ENCODE results near the gene POLRMT.
"Not testable (repeated sequence)": the region's sequence is repeated elsewhere in the genome, so short reads cannot be mapped to it uniquely, and the experiment has no call there.

POLRMT gene

GRCh38 chr19:610801-611480, 22.4 kb downstream of the POLRMT start:
- FAIRE-seq: no peak

GRCh38 chr19:610071-610800, 23.1 kb downstream of the POLRMT start:
- FAIRE-seq: no peak

GRCh38 chr19:609004-609346, 24.4 kb downstream of the POLRMT start:
- no peak for FAIRE-seq

DNA sequence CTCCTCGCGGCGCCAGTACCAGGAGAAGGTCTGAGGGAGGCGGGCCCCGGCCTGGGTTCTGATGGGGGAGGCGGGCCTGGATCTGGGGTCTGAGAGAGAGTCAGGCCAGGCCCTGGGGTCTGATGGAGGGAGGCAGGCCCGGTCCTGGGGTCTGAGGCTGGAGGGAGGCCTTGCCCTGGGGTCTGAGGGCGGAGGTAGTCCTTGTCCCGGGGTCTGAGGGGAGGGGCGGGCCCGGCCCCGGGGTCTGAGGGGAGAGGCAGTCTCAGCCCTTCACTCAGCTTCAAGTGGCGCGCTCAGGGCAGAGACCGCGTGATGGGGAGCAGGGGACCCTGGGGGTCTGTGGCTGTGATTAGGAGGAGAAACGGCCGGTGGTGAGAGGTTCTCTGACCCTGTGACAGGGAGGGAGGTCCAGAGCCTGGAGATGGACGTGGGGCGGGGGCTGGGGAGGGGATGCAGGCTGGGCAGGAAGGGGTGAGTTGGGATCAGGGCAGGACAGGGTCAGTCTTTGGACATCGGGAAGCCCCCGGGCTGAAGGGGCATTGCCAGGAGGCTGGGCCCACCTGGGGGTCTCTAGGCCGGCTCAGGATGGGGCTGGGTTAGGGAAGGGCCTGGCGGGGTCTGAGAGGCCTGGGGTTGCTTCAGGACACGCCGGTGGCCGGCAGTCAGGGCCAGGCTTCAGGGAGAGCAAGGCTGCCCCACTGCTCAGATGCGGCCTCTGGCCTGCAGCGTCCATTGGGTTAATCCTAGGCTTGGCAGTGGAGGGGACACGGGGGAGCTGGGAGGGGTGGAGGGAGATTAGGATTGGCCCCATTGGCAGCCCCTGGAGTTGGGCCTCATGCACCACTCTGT, 25.0 kb downstream of the POLRMT start:
- FAIRE-seq: no peak

DNA sequence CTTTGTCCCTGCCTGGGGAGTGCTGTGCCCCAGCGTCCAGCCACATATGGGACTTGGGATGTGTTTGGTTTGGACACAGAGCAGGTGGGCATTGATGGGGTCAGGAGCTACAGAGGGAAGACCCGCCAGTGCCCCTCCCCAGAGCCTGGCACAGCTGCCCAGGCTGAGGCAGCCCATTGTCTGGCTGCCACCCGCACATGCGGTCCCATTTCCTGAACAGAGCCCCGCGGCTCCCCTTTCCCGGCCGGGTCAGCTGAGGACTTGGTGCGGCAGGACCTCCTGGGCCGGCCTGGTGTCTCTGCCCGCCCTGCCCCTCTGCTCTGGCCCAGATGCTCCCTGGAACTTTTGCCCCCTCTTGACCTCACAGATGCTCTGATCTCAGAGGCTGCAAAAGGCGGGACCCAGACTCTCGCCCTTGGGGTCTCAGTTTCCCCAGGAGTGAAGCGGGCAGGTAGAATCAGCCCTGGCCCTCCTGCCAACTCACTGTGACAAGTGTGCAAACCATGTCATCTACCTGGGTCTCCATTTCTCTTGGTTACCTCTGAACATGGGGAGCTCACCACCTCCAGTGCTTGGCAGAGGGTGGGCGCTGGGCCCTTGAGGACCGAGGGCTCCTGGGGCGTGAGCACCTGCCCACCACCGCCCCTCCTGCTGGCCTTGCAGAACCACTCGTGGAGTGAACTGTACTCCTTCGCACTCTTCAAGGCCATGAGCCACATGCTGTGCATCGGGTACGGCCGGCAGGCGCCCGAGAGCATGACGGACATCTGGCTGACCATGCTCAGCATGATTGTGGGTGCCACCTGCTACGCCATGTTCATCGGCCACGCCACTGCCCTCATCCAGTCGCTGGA, 25.8 kb downstream of the POLRMT start:
- FAIRE-seq: no peak

DNA sequence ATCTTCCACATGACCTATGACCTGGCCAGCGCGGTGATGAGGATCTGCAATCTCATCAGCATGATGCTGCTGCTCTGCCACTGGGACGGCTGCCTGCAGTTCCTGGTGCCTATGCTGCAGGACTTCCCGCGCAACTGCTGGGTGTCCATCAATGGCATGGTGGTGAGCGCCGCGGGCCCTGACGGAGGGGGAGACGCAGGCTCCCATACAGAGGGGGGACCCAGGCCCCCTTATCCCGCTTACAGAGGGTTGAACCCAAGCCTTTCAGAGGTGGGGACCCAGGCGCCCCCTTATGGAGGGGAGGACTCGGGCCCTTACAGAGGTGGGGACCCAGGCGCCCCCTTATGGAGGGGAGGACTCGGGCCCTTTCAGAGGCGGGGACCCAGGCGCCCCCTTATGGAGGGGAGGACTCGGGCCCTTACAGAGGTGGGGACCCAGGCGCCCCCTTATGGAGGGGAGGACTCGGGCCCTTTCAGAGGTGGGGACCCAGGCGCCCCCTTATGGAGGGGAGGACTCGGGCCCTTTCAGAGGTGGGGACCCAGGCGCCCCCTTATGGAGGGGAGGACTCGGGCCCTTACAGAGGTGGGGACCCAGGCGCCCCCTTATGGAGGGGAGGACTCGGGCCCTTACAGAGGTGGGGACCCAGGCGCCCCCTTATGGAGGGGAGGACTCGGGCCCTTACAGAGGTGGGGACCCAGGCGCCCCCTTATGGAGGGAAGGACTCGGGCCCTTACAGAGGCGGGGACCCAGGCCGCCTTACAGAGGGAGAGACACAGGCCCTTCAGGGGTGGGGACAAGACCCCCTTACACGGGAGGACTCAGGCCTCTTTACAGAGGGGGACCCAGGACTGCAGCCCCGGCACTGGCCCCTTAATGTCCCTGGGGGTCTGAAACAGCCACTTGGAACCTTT, 28.0 kb downstream of the POLRMT start:
- not testable (repeated sequence) for FAIRE-seq

DNA sequence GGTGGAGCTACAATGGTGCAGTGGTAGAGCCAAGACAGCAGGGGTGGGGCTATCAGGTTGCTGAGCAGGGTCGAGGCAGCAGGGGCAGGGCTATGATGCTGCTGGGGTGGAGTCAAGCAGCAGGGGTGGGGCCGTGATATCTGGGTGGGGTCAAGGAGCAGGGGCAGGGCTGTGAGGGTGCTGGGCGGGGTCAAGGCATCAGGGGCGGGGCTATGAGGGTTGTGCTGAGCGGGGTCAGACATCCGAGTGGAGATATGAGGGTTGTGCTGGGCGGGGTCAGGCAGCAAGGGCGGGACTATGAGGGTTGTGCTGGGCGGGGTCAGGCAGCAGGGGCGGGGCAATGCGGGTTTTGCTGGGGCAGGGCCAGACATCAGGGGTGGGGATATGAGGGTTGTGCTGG, 29.0 kb downstream of the POLRMT start:
- no peak for FAIRE-seq

- not testable (repeated sequence) for FAIRE-seq
These were observed 29.6 kb downstream of the POLRMT start for GRCh38 chr19:603779-604178.

GRCh38 chr19:603302-603639, 30.1 kb downstream of the POLRMT start:
- not testable (repeated sequence) for FAIRE-seq

DNA sequence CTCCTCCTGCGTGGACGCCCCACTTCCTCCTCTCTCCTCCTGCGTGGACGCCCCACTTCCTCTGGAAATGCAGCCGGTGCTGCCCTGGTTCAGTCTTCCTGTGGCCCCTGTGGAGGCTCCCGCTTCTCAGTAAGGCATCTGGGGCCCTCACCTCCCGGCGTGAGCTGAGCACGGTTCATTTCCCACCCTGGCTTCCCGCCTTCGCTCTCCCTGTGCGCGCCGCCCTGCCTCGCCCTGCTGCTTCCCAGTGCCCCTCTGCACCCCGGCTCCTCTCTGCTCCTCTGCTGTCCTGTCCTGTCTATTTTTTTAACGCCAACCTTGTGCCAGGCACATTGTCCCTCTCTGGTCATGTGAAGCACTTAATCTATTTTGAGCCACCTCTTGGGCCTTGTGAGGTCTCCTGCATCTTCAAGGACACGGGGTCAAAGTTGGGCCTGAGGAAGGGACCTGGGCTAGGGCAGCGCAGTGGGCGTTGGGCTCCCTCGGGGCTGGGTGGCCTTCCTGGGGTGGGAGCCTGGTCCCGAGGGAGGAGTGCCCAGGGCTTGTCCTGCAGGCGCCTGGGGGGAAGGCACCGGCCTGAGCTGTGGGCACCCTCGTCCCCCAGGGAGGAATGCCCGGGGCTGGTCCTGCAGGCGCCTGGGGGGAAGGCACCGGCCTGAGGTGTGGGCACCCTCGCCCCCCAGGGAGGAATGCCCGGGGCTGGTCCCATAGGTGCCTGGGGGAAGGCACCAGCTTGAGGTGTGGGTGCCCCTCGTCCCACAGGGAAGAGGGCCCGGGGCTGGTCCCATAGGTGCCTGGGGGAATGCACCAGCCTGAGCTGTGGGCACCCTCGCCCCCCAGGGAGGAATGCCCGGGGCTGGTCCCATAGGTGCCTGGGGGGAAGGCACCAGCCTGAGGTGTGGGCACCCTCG, 30.7 kb downstream of the POLRMT start:
- FAIRE-seq: no peak

- FAIRE-seq: no peak
These were observed 31.5 kb downstream of the POLRMT start for GRCh38 chr19:601790-602189.

- no peak for FAIRE-seq
These were observed 32.0 kb downstream of the POLRMT start for GRCh38 chr19:601310-601709.

DNA sequence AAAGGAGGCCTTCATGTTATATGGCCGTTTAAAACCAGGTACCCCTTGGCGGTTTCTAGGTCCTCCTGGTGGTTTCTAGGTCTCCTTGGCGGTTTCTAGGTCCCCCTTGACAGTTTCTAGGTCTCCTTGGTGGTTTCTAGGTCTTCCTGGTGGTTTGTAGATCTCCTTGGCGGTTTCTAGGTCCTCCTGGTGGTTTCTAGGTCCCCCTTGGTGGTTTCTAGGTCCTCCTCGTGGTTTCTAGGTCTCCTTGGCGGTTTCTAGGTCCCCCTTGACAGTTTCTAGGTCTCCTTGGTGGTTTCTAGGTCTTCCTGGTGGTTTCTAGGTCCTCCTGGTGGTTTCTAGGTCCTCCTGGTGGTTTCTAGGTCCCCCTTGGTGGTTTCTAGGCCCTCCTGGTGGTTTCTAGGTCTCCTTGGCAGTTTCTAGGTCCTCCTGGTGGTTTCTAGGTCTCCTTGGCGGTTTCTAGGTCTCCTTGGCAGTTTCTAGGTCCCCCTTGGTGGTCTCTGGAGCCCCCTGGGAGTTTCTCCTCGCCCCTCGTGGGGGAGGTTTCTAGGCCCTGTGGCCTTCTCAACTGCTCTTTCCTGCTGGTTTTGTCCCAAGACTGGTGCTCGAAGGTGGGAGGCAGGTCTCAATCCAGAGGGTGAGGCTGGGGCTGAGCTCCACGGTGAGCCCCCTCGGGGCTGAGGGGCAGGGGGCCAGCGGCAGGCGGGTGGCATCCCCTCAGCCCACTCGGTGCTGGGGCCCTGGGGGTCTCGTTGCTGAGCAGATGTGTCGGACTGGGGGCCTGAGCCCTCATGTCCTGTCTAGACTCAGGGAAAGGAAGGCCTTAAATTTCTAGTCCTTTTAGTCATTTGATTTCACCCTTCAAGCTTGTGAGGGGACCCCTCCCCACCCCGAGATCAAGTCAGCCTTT, 35.7 kb downstream of the POLRMT start:
- FAIRE-seq: no peak

- FAIRE-seq: no peak
These were observed 37.1 kb downstream of the POLRMT start for GRCh38 chr19:596263-596655.

- FAIRE-seq: no peak
These were observed 37.7 kb downstream of the POLRMT start for GRCh38 chr19:595326-596262.

DNA sequence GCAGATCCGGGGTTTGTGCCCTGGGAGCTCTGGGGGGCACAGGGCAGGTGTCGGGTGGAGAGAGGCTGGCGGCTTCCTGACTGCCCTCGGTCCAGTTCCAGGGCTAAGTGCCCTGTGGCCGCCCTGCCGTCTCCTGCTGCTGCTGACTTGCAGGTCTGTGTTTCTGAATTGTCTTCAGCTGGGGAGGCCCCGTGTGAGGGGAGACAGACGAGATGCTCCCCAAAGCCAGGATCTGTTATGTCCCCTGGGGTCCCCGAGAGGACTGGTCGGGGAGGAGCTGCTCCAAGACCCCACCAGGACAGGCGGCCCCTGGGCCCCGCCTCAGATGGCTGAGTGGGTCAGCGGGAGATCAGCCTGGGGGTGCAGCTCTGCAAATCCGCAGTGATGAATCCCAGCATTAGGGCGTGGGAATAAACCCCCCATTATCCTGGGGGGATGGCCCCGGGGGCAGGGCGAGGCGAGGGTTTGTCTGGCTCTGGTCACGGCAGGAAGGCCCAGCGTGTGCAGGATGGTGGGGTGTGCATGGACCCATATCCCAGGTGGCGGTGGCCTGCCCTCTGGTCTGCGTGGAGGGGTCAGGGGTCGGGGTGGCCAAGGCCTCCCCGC, 39.0 kb downstream of the POLRMT start:
- no peak for FAIRE-seq

DNA sequence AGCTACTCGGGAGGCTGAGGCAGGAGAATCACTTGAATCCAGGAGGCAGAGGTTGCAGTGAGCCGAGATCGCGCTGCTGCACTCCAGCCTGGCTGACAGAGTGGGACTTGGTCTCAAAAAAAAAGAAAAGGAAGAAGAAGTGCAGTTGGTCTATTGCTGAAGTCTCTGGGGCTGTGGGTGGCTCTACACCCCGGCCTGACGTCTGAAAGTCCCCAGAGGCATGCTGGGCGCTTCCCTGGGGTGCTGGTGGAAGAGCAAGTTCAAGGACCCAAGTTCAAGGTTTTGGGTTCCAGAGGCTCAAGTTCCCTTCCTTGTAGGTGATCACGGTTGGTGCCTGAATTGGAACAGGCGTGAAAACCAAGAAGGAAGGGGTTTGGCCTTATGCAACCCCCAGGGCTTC, 39.8 kb downstream of the POLRMT start:
- no peak for FAIRE-seq

DNA sequence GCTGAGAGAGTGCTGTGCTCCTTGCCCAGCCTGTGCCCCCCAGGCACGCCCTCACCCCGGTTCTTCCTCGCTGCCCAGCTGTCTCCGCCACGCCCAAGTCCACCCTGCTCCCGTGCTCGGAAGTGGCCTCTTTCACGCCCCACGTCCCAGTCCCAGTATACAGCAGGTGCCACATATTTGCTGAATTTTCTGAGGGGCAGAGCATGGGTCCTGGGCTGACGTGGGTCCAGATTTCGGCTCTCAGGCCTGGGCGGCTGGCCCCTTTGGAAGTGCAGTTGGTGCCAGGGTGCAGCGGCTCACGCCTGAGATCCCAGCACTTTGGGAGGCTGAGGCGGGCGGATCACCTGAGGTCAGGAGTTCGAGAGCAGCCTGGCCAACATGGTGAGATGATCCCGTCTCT, 40.3 kb downstream of the POLRMT start:
- FAIRE-seq: no peak

All from endometrium (tissue), 2 donors.